HEK293 (cell line): Measurements from ENCODE around the gene OTOF.

Source experiments
- CTCF ChIA-PET: fragments of 350-600 bp; formaldehyde crosslinking; extraction: SDS; loops from one replicate; lab custom pipeline; 2021; ENCODE audit warnings: antibody characterized with exemption; lab: Yijun Ruan, JAX
- POLR2A ChIA-PET: fragments of 300-600 bp; formaldehyde crosslinking; extraction: SDS; loops from one replicate; lab custom pipeline; 2020; ENCODE audit warnings: antibody characterized with exemption, inconsistent platforms; lab: Yijun Ruan, JAX
- H3K27ac ChIP-seq: fragments of 200-500 bp; sonication (Bioruptor generic); 2 replicates; pipeline ENCODE4 v1.5.1; 2014; ENCODE audit warnings: low read depth, low read length, control low read depth, inconsistent platforms; ENCODE audit errors: extremely low read depth
- H3K36me3 ChIP-seq, 2 experiments: fragments of 200-500 bp in 1 of 2; sonication (Bioruptor generic) in 1 of 2; 1 replicate in 1 of 2; 2 replicates in 1 of 2; pipeline ENCODE4 v1.5.1; 2014 to 2017; ENCODE audit warnings: inconsistent platforms in 2 of 2, low read length in 2 of 2; ENCODE audit not compliant: control insufficient read depth in 2 of 2, insufficient read depth in 1 of 2
- H3K4me1 ChIP-seq: fragments of 200-500 bp; sonication (Bioruptor generic); 2 replicates; pipeline ENCODE4 v1.5.1; 2014; ENCODE audit warnings: mild to moderate bottlenecking, low read length, inconsistent platforms; ENCODE audit not compliant: control insufficient read depth, insufficient read depth
- H3K4me3 ChIP-seq: 2 replicates; pipeline ENCODE4 v1.5.1; 2011; ENCODE audit warnings: low read depth, mild to moderate bottlenecking, control low read depth, low read length, moderate library complexity
- H3K9me3 ChIP-seq: fragments of 200-500 bp; sonication (Bioruptor generic); 2 replicates; pipeline ENCODE4 v1.5.1; 2014; ENCODE audit warnings: low read depth, low read length, inconsistent platforms; ENCODE audit not compliant: control insufficient read depth, insufficient read depth
- BCL11B ChIP-seq: fragments of 450-650 bp; formaldehyde crosslinking; IDR thresholded peaks from 2 replicates; pipeline ENCODE4 v1.5.1; 2016; ENCODE audit warnings: low read depth, missing biosample characterization, missing genetic modification characterization
- GLI4 ChIP-seq: fragments of 450-650 bp; formaldehyde crosslinking; IDR thresholded peaks from 2 replicates; pipeline ENCODE4 v1.5.1; 2016; ENCODE audit warnings: missing biosample characterization, missing genetic modification characterization
- KLF1 ChIP-seq: fragments of 450-650 bp; formaldehyde crosslinking; IDR thresholded peaks from 2 replicates; pipeline ENCODE4 v1.5.1; 2016; ENCODE audit warnings: missing biosample characterization, missing genetic modification characterization
- KLF7 ChIP-seq: fragments of 450-650 bp; formaldehyde crosslinking; IDR thresholded peaks from 2 replicates; pipeline ENCODE4 v1.5.1; 2016; ENCODE audit warnings: missing biosample characterization, missing genetic modification characterization, borderline replicate concordance
- KLF8 ChIP-seq: fragments of 450-650 bp; formaldehyde crosslinking; IDR thresholded peaks from 2 replicates; pipeline ENCODE4 v1.5.1; 2016; ENCODE audit warnings: missing biosample characterization, missing genetic modification characterization
- MYNN ChIP-seq: fragments of 450-650 bp; formaldehyde crosslinking; IDR thresholded peaks from 2 replicates; pipeline ENCODE4 v1.5.1; 2016; ENCODE audit warnings: missing biosample characterization, missing genetic modification characterization, borderline replicate concordance
- OVOL3 ChIP-seq: fragments of 450-650 bp; formaldehyde crosslinking; IDR thresholded peaks from 2 replicates; pipeline ENCODE4 v1.5.1; 2016; ENCODE audit warnings: missing biosample characterization, missing genetic modification characterization
- PRDM2 ChIP-seq: fragments of 450-650 bp; formaldehyde crosslinking; IDR thresholded peaks from 2 replicates; pipeline ENCODE4 v1.5.1; 2016; ENCODE audit warnings: missing biosample characterization, missing genetic modification characterization, borderline replicate concordance
- RBAK ChIP-seq: fragments of 450-650 bp; formaldehyde crosslinking; IDR thresholded peaks from 2 replicates; pipeline ENCODE4 v1.5.1; 2016; ENCODE audit warnings: missing biosample characterization, missing genetic modification characterization
- YY1 ChIP-seq: fragments of 450-650 bp; formaldehyde crosslinking; IDR thresholded peaks from 2 replicates; pipeline ENCODE4 v1.5.1; 2018; ENCODE audit warnings: missing biosample characterization, missing genetic modification characterization
- ZNF138 ChIP-seq: fragments of 450-650 bp; formaldehyde crosslinking; IDR thresholded peaks from 2 replicates; pipeline ENCODE4 v1.5.1; 2016; ENCODE audit warnings: missing biosample characterization, missing genetic modification characterization, borderline replicate concordance
- ZNF155 ChIP-seq: fragments of 450-650 bp; formaldehyde crosslinking; IDR thresholded peaks from 2 replicates; pipeline ENCODE4 v1.5.1; 2016; ENCODE audit warnings: missing biosample characterization, missing genetic modification characterization
- ZNF19 ChIP-seq: fragments of 450-650 bp; formaldehyde crosslinking; IDR thresholded peaks from 2 replicates; pipeline ENCODE4; 2016; ENCODE audit warnings: missing biosample characterization, missing genetic modification characterization, low read depth
- ZNF266 ChIP-seq: fragments of 450-650 bp; formaldehyde crosslinking; IDR thresholded peaks from 2 replicates; pipeline ENCODE4 v1.5.1; 2016; ENCODE audit warnings: missing biosample characterization, missing genetic modification characterization, low read depth
- ZNF302 ChIP-seq: fragments of 450-650 bp; formaldehyde crosslinking; IDR thresholded peaks from 2 replicates; pipeline ENCODE4 v1.5.1; 2016; ENCODE audit warnings: missing biosample characterization, missing genetic modification characterization, low read depth
- ZNF37A ChIP-seq: fragments of 450-650 bp; IDR thresholded peaks from 2 replicates; pipeline ENCODE4 v1.5.1; 2018; ENCODE audit warnings: missing biosample characterization, missing genetic modification characterization
- ZNF549 ChIP-seq: fragments of 450-650 bp; IDR thresholded peaks from 2 replicates; pipeline ENCODE4 v1.5.1; 2018; ENCODE audit warnings: missing biosample characterization, missing genetic modification characterization, mild to moderate bottlenecking, inconsistent platforms, moderate library complexity
- ZNF560 ChIP-seq: fragments of 450-650 bp; formaldehyde crosslinking; IDR thresholded peaks from 2 replicates; pipeline ENCODE4 v1.5.1; 2017; ENCODE audit warnings: missing biosample characterization, missing genetic modification characterization, borderline replicate concordance
- ZNF645 ChIP-seq: fragments of 450-650 bp; formaldehyde crosslinking; IDR thresholded peaks from 2 replicates; pipeline ENCODE4; 2016; ENCODE audit warnings: missing biosample characterization, missing genetic modification characterization

Gene OTOF

GRCh38 chr2:26513261-26513660 is 35.3 kb upstream of the OTOF start (continued):
- TF ChIP-seq PRDM2 (tag by site-specific recombination) (no peak), ZNF302 (tag by site-specific recombination) (no peak), KLF7 (tag by site-specific recombination) (no peak)

GRCh38 chr2:26511466-26511865 is 33.5 kb upstream of the OTOF start:
- POLR2A ChIA-PET, result no interaction called here
- no peak for TF ChIP-seq ZNF37A (tag by site-specific recombination)
- TF ChIP-seq ZNF560 (tag by site-specific recombination), result no peak
- no peak for TF ChIP-seq RBAK (tag by site-specific recombination)
- no peak for TF ChIP-seq ZNF19 (tag by site-specific recombination)
- TF ChIP-seq ZNF155 (tag by site-specific recombination), result no peak
- no peak for TF ChIP-seq YY1 (tag by site-specific recombination)
- TF ChIP-seq KLF1 (tag by site-specific recombination), result no peak
- TF ChIP-seq ZNF138 (tag by site-specific recombination), result no peak
- TF ChIP-seq ZNF549 (tag by site-specific recombination), result no peak
- no peak for TF ChIP-seq MYNN
- TF ChIP-seq KLF8, result no peak
- no peak for TF ChIP-seq ZNF645 (tag by site-specific recombination)
- TF ChIP-seq GLI4 (tag by site-specific recombination), result no peak
- TF ChIP-seq ZNF266 (tag by site-specific recombination), result no peak
- no peak for TF ChIP-seq BCL11B (tag by site-specific recombination)
- TF ChIP-seq PRDM2 (tag by site-specific recombination), result no peak
- no peak for TF ChIP-seq OVOL3 (tag by site-specific recombination)
- CTCF ChIA-PET, result interaction anchor here (2.2 kb wide), 1 partner anchor 9 kb away, joined by 7 read pairs; no protein-coding TSS in a partner anchor
- Histone ChIP-seq H3K27ac (no peak overlapping the region), H3K36me3 (no peaks in the 10 kb centered on the region), H3K4me3 (no peak overlapping the region), H3K4me1 (no peaks in the 10 kb centered on the region), H3K9me3 (no peaks in the 10 kb centered on the region)
